ENCODE results near the gene ANKMY2.

ANKMY2 gene

DNA sequence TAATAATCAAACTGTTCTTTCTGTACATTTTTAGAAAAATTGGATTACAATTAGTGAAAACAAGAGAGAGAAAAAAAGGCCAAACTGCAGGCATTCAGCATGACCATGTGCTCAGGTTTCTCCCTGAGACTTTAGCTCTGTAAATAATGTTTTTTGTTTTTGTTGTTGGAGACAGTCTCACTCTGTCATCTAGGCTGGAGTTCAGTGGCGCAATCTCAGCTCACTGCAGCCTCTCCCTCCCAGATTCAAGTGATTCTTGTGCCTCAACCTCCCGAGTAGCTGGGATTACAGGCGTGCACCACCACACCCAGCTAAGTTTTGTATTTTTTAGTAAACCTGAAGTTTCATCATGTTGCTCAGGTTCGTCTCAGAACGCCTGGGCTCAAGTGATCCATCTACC is 23.4 kb upstream of the ANKMY2 start:
- Histone ChIP-seq H3K9ac (no peak overlapping the region), H2AFZ (peak overlapping the region; percentile 61), H3K4me1 (peaks cover 5% of the 10 kb centered on the region), H3K4me2 (ENCODE audit: low read length) (no peak overlapping the region), H3K27me3 (ENCODE audit: control insufficient read depth, insufficient read depth, low read length) (no peaks in the 10 kb centered on the region), H3K9me3 (ENCODE audit: control insufficient read depth, low read length) (no peaks in the 10 kb centered on the region), H3K4me3 (ENCODE audit: low read depth, low read length) (no peak overlapping the region), H3K36me3 (ENCODE audit: control insufficient read depth, insufficient read depth, low read length) (no peaks in the 10 kb centered on the region), H3K27ac (peak overlapping the region; percentile 70), H3K79me2 (no peaks in the 10 kb centered on the region)
- TF ChIP-seq CTCF (IDR thresholded peaks at IDR 0.05), result no peak

DNA sequence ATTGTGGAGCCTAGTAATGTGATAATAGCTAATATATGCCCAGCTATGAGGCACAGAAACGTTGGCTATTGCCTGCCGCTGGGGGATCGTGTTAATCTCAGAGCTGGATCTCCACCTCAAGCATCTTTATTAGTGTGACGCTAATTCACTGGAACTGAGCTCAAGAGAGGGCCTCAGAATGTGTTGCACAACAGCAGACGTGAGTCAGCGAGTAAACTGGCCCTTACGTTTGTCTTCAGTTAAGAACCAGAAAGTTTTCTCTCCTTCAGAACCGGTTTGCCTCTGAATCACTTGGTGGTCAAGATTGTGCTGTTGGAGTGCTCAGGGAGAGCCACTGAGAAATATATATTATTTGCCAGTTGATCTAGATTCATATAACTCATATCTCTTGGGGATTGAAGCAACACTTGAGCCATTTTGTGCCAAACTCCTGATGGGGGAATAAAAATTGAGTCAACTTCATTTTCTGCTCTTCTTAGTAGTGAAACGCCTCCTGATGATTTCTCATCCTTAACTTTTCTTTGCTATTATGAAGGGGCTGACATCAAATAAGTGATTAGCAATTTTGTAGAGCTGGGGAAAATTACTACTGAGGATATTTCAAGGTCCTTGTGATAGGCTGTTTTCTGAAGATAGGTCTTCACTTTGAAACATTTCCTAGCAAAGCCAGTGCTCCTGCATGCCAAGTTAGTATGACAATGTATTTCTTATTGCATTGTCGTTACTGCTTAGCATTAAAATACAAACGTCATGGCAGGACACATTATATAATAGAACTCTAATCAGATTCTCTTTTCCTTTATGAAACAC is 22.7 kb upstream of the ANKMY2 start:
- H3K27me3 ChIP-seq (ENCODE audit: control insufficient read depth, insufficient read depth, low read length), result no peaks in the 10 kb centered on the region
- no peak overlapping the region for H3K4me3 ChIP-seq (ENCODE audit: low read depth, low read length)
- no peaks in the 10 kb centered on the region for H3K79me2 ChIP-seq
- no peak overlapping the region for H3K9ac ChIP-seq
- TF ChIP-seq CTCF (IDR thresholded peaks at IDR 0.05), result no peak
- peak overlapping the region; percentile 70 for H3K27ac ChIP-seq
- H3K4me1 ChIP-seq, result peaks cover 5% of the 10 kb centered on the region
- H3K36me3 ChIP-seq (ENCODE audit: control insufficient read depth, insufficient read depth, low read length), result no peaks in the 10 kb centered on the region
- H3K9me3 ChIP-seq (ENCODE audit: control insufficient read depth, low read length), result no peaks in the 10 kb centered on the region
- no peak overlapping the region for H3K4me2 ChIP-seq (ENCODE audit: low read length)
- H2AFZ ChIP-seq, result peak overlapping the region; percentile 61

GRCh38 chr7:16667355-16667754 is 21.8 kb upstream of the ANKMY2 start:
- Histone ChIP-seq H3K27ac (no peak overlapping the region), H3K27me3 (ENCODE audit: control insufficient read depth, insufficient read depth, low read length) (no peaks in the 10 kb centered on the region), H3K9me3 (ENCODE audit: control insufficient read depth, low read length) (no peaks in the 10 kb centered on the region), H2AFZ (no peak overlapping the region), H3K4me1 (peaks cover 5% of the 10 kb centered on the region), H3K9ac (no peak overlapping the region), H3K4me2 (ENCODE audit: low read length) (no peak overlapping the region), H3K79me2 (no peaks in the 10 kb centered on the region), H3K36me3 (ENCODE audit: control insufficient read depth, insufficient read depth, low read length) (no peaks in the 10 kb centered on the region), H3K4me3 (ENCODE audit: low read depth, low read length) (no peak overlapping the region)
- no peak for TF ChIP-seq CTCF (IDR thresholded peaks at IDR 0.05)

DNA sequence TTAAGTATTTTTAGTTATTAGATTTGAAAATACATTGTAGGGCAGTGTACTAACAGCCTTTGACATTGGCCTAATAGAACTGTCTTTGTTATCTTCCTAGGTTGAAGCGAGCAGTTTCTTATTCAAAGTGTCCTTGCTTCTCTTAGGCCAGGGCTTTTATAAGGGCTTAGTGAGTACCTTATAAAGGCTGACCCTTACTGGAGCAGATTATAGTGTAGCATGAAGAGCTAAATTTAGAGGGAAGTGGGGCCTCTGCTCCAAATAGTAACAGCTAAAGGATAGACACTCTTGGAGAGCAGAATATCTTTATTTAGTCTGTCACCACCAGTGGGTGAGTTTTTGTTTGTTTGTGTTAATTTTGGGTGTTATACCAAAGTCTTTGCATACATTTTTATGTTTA is 16.4 kb upstream of the ANKMY2 start:
- Histone ChIP-seq H3K4me1 (no peaks in the 10 kb centered on the region), H3K9me3 (ENCODE audit: control insufficient read depth, low read length) (no peaks in the 10 kb centered on the region), H3K4me3 (ENCODE audit: low read depth, low read length) (no peak overlapping the region), H3K36me3 (ENCODE audit: control insufficient read depth, insufficient read depth, low read length) (no peaks in the 10 kb centered on the region), H3K4me2 (ENCODE audit: low read length) (no peak overlapping the region), H3K27me3 (ENCODE audit: control insufficient read depth, insufficient read depth, low read length) (no peaks in the 10 kb centered on the region), H2AFZ (no peak overlapping the region), H3K9ac (no peak overlapping the region), H3K27ac (no peak overlapping the region), H3K79me2 (no peaks in the 10 kb centered on the region)
- no peak for TF ChIP-seq CTCF (IDR thresholded peaks at IDR 0.05)

Measured in parathyroid adenoma (tissue), 2 donors.